ENCODE results near the gene SH3PXD2A. TPM values are rescaled to one million over a fixed set of nuclear protein-coding genes. Genes with fewer than 3 reads are reported as not detected.

Gene SH3PXD2A
- total RNA-seq, 5 donors from 2014 or later (not counting 1 experiment from before 2014, with no cell fraction given): 5.8 to 11.8 (median 9.8) TPM

DNA sequence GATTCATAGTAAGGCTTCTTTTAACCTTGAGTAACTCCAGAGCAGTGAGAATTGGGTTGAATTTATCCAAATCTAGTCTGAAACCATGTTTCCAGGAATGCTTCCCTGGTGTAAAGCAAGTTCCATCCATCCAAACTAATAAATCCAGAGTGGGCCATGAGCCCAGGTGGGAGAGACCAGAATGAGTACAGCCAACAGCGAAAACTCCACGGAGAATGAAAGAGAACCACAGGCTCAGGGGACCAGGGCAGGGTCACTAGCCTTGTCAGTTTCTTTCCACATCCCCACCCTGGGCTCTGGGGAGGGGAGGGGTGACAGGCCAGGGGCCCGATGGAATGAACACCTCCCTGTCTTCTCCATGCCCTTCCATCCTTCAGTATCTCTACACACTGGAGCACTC lies 181.8 kb downstream of the SH3PXD2A start:
- no peaks in the 10 kb centered on the region for H3K36me3 Mint-ChIP-seq
- DNase-seq: no peak
- no peaks in the 10 kb centered on the region for H3K27me3 Mint-ChIP-seq
- H3K36me3 ChIP-seq (ENCODE audit: control insufficient read depth in 2 of 2, extremely low read depth in 1 of 2, insufficient read depth in 1 of 2, low read length in 1 of 2): no peaks in the 10 kb centered on the region
- no CpG with 5 or more reads among the region's 3 CpGs for WGBS (ENCODE audit: insufficient coverage)
- H3K27me3 ChIP-seq (replicated peaks in 1 of 2; ENCODE audit: control insufficient read depth in 2 of 2, extremely low read depth in 1 of 2, insufficient read depth in 2 of 2, low read length in 1 of 2): no peaks in the 10 kb centered on the region
- H3K4me3 Mint-ChIP-seq: no peak overlapping the region
- ChIA-PET POLR2A (no interaction called here), CTCF (no interaction called here)
- no peak overlapping the region for H3K4me3 ChIP-seq (ENCODE audit: control insufficient read depth in 1 of 2, extremely low read depth in 1 of 2, low read length in 1 of 2)
- no peak overlapping the region for H3K27ac Mint-ChIP-seq
- peaks cover 0 to 24% of the 10 kb centered on the region in 2 experiments for H3K4me1 ChIP-seq (ENCODE audit: control insufficient read depth in 1 of 2, extremely low read depth in 1 of 2, insufficient read depth in 2 of 2, low read length in 2 of 2)
- no peak for ATAC-seq (replicated peaks in 1 of 4)
- no peak overlapping the region for H3K27ac ChIP-seq (ENCODE audit: low read length)
- peaks cover 27 to 30% (median 28%) of the 10 kb centered on the region in 3 donors for H3K4me1 Mint-ChIP-seq
- H3K9me3 ChIP-seq: no peaks in the 10 kb centered on the region
- H3K9me3 Mint-ChIP-seq: no peaks in the 10 kb centered on the region

DNA sequence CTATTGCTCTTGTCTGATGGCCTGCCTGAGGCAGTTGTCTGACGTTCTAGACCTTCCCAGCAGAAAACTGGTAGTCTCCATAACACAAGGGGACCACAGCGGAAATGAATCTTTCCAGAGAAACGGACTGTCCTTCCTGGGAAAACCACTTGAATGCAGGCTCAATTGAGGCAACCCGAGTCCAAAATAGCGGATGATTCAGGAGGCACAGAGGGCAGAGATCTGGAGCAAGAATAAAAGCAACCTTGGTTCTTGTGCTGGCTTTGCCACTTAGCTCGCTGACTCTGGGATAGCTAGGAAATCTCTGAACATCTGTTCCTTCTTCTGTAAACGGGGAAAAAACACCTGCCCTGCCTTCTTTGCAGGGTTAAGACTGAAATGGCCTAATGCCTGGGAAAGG lies 183.0 kb downstream of the SH3PXD2A start:
- Mint-ChIP-seq H3K9me3 (no peaks in the 10 kb centered on the region), H3K27ac (no peak overlapping the region), H3K27me3 (no peaks in the 10 kb centered on the region), H3K4me3 (no peak overlapping the region), H3K4me1 (peaks cover 20 to 23% (median 22%) of the 10 kb centered on the region in 3 donors), H3K36me3 (no peaks in the 10 kb centered on the region)
- ChIA-PET POLR2A (no interaction called here), CTCF (no interaction called here)
- peaks cover 0 to 17% of the 10 kb centered on the region in 2 experiments for H3K4me1 ChIP-seq (ENCODE audit: control insufficient read depth in 1 of 2, extremely low read depth in 1 of 2, insufficient read depth in 2 of 2, low read length in 2 of 2)
- no peaks in the 10 kb centered on the region for H3K27me3 ChIP-seq (replicated peaks in 1 of 2; ENCODE audit: control insufficient read depth in 2 of 2, extremely low read depth in 1 of 2, insufficient read depth in 2 of 2, low read length in 1 of 2)
- H3K36me3 ChIP-seq (ENCODE audit: control insufficient read depth in 2 of 2, extremely low read depth in 1 of 2, insufficient read depth in 1 of 2, low read length in 1 of 2): no peaks in the 10 kb centered on the region
- H3K9me3 ChIP-seq: no peaks in the 10 kb centered on the region
- WGBS (ENCODE audit: insufficient coverage): 89% methylated on average over 7 of the region's 7 CpGs
- no peak overlapping the region for H3K4me3 ChIP-seq (ENCODE audit: control insufficient read depth in 1 of 2, extremely low read depth in 1 of 2, low read length in 1 of 2)
- DNase-seq (no peak), ATAC-seq (replicated peaks in 1 of 4) (no peak)
- no peak overlapping the region for H3K27ac ChIP-seq (ENCODE audit: low read length)

DNA sequence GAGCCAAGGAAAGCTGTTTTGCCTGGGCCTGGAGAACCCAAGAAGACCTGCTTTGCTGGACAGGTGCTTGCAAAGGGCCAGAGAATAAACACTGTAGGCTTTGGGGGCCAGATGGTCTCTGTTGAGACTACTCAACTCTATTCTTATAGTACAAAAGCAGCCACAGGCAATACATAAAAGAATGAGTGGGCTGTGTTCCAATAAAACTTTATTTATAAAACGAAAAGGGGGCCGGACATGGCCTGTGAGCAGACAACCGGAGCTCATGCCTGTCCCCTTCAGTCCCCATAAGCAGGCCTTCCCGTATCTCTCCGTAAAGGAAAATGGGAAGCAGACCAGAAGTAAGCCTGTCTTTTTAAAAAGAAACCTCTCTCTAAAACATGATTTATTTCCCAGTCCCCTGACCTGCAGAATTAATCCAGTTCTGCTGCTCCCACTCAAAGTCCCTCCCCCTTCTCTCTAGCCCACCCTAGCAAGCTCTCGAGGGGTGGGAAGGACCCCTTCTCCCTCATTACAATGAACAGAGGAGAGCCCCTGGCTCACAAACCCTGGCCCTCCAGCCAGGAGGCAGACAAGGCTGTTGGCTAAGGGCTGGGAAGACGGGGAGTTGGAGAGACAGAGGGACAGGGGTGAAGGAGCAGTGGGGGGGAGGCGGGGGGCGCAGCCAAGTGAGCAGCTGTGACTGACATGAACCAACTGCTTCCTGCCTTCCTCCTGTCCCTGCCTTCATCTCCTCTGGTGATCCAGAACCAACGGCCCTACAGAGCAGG lies 184.1 kb downstream of the SH3PXD2A start:
- Histone ChIP-seq H3K4me1 (ENCODE audit: control insufficient read depth in 1 of 2, extremely low read depth in 1 of 2, insufficient read depth in 2 of 2, low read length in 2 of 2) (peaks cover 0 to 12% of the 10 kb centered on the region in 2 experiments), H3K27me3 (replicated peaks in 1 of 2; ENCODE audit: control insufficient read depth in 2 of 2, extremely low read depth in 1 of 2, insufficient read depth in 2 of 2, low read length in 1 of 2) (no peaks in the 10 kb centered on the region), H3K4me3 (ENCODE audit: control insufficient read depth in 1 of 2, extremely low read depth in 1 of 2, low read length in 1 of 2) (no peak overlapping the region), H3K9me3 (no peaks in the 10 kb centered on the region), H3K36me3 (ENCODE audit: control insufficient read depth in 2 of 2, extremely low read depth in 1 of 2, insufficient read depth in 1 of 2, low read length in 1 of 2) (no peaks in the 10 kb centered on the region), H3K27ac (ENCODE audit: low read length) (no peak overlapping the region)
- H3K36me3 Mint-ChIP-seq: no peaks in the 10 kb centered on the region
- ATAC-seq (replicated peaks in 1 of 4) (no peak), DNase-seq (no peak)
- peaks cover 19 to 20% (median 20%) of the 10 kb centered on the region in 3 donors for H3K4me1 Mint-ChIP-seq
- H3K9me3 Mint-ChIP-seq: no peaks in the 10 kb centered on the region
- H3K27ac Mint-ChIP-seq: no peak overlapping the region
- CTCF ChIA-PET: interaction anchor here in 1 of 2 donors (0.7 kb wide), 1 partner anchor 468 kb away, joined by 7 read pairs; no protein-coding TSS in a partner anchor
- POLR2A ChIA-PET: no interaction called here
- H3K4me3 Mint-ChIP-seq: no peak overlapping the region
- no peaks in the 10 kb centered on the region for H3K27me3 Mint-ChIP-seq
- 86% methylated on average over 3 of the region's 10 CpGs for WGBS (ENCODE audit: insufficient coverage)

DNA sequence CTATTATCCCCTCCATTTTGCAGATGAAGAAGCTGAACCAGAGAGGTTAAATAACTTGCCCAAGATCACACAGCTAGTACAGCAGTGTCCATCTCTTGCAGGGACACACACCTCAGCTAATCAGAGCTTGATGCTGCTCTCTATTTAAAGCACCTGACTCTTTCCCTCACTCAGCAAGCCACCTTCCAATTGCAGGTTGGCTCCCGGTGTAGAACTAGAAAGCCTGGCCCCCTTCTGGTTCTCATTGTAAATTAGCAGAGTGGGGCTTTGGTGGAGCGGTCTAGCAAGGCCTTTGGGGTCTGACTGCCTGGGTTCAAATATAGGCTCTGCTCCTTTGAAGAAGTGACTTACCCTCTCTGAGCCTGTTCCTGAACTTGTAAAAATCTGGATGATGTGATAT lies 185.4 kb downstream of the SH3PXD2A start:
- H3K27me3 ChIP-seq (replicated peaks in 1 of 2; ENCODE audit: control insufficient read depth in 2 of 2, extremely low read depth in 1 of 2, insufficient read depth in 2 of 2, low read length in 1 of 2): no peaks in the 10 kb centered on the region
- POLR2A ChIA-PET: no interaction called here
- Mint-ChIP-seq H3K9me3 (no peaks in the 10 kb centered on the region), H3K27me3 (no peaks in the 10 kb centered on the region), H3K36me3 (no peaks in the 10 kb centered on the region), H3K4me1 (peaks cover 20 to 22% (median 21%) of the 10 kb centered on the region in 3 donors), H3K27ac (no peak overlapping the region), H3K4me3 (peak overlapping the region in 1 of 3 donors; percentile 85)
- no peaks in the 10 kb centered on the region for H3K36me3 ChIP-seq (ENCODE audit: control insufficient read depth in 2 of 2, extremely low read depth in 1 of 2, insufficient read depth in 1 of 2, low read length in 1 of 2)
- WGBS (ENCODE audit: insufficient coverage): 100% methylated on average over 1 of the region's 2 CpGs
- no peak for ATAC-seq (replicated peaks in 1 of 4)
- no peaks in the 10 kb centered on the region for H3K9me3 ChIP-seq
- no peak overlapping the region for H3K27ac ChIP-seq (ENCODE audit: low read length)
- no peak overlapping the region for H3K4me3 ChIP-seq (ENCODE audit: control insufficient read depth in 1 of 2, extremely low read depth in 1 of 2, low read length in 1 of 2)
- CTCF ChIA-PET: interaction anchor here (0.6 to 1.0 kb wide), 2 partner anchors 17 to 210 kb away, joined by 3 to 5 read pairs; no protein-coding TSS in a partner anchor
- no peak for DNase-seq
- H3K4me1 ChIP-seq (ENCODE audit: control insufficient read depth in 1 of 2, extremely low read depth in 1 of 2, insufficient read depth in 2 of 2, low read length in 2 of 2): peaks cover 0 to 12% of the 10 kb centered on the region in 2 experiments

DNA sequence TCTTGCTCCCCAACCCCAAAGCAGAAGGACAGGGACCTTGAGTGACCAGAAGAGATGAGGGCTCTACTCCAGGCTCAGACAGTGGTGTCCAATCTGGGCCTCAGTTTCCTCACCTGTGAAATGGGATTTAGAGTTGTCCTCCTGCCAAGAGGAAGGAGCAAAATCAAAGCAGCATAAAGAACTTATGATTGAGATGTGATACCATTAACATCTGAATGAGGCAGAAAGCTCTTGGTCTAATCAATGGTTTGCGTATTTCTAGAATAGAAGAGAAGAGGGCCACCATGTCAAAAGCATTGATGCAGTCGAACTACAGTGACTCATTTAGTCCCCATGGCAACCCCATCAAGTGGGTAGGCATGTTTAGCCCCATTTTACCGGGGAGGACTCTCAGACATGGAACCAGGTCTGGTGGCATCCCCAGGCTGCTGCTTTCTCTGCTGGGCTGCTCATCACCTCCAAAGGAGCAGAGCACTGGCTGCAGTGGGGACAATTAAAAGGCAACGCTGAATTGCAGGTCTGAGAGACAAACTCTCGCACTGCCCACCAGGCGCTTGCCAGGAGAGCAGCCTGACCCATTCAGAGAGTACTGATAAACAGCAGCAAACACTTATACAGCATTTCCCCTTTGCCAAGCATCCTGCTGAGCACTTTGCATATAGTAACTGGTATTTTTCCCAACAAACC lies 186.0 kb downstream of the SH3PXD2A start:
- no peak for DNase-seq
- ATAC-seq (replicated peaks in 1 of 4): no peak
- ChIA-PET CTCF (interaction anchor here in 1 of 2 donors (0.6 kb wide), 1 partner anchor 210 kb away, joined by 5 read pairs; no protein-coding TSS in a partner anchor), POLR2A (no interaction called here)
- Histone ChIP-seq H3K4me3 (ENCODE audit: control insufficient read depth in 1 of 2, extremely low read depth in 1 of 2, low read length in 1 of 2) (no peak overlapping the region), H3K27ac (ENCODE audit: low read length) (no peak overlapping the region), H3K4me1 (ENCODE audit: control insufficient read depth in 1 of 2, extremely low read depth in 1 of 2, insufficient read depth in 2 of 2, low read length in 2 of 2) (peaks cover 0 to 12% of the 10 kb centered on the region in 2 experiments), H3K27me3 (replicated peaks in 1 of 2; ENCODE audit: control insufficient read depth in 2 of 2, extremely low read depth in 1 of 2, insufficient read depth in 2 of 2, low read length in 1 of 2) (no peaks in the 10 kb centered on the region), H3K36me3 (ENCODE audit: control insufficient read depth in 2 of 2, extremely low read depth in 1 of 2, insufficient read depth in 1 of 2, low read length in 1 of 2) (no peaks in the 10 kb centered on the region), H3K9me3 (no peaks in the 10 kb centered on the region)
- Mint-ChIP-seq H3K9me3 (no peaks in the 10 kb centered on the region), H3K4me1 (peaks cover 20 to 25% (median 21%) of the 10 kb centered on the region in 3 donors), H3K36me3 (no peaks in the 10 kb centered on the region), H3K27me3 (no peaks in the 10 kb centered on the region), H3K4me3 (peak overlapping the region in 2 of 3 donors; percentile 56 to 85), H3K27ac (no peak overlapping the region)
- 83% methylated on average over 5 of the region's 6 CpGs for WGBS (ENCODE audit: insufficient coverage)

DNA sequence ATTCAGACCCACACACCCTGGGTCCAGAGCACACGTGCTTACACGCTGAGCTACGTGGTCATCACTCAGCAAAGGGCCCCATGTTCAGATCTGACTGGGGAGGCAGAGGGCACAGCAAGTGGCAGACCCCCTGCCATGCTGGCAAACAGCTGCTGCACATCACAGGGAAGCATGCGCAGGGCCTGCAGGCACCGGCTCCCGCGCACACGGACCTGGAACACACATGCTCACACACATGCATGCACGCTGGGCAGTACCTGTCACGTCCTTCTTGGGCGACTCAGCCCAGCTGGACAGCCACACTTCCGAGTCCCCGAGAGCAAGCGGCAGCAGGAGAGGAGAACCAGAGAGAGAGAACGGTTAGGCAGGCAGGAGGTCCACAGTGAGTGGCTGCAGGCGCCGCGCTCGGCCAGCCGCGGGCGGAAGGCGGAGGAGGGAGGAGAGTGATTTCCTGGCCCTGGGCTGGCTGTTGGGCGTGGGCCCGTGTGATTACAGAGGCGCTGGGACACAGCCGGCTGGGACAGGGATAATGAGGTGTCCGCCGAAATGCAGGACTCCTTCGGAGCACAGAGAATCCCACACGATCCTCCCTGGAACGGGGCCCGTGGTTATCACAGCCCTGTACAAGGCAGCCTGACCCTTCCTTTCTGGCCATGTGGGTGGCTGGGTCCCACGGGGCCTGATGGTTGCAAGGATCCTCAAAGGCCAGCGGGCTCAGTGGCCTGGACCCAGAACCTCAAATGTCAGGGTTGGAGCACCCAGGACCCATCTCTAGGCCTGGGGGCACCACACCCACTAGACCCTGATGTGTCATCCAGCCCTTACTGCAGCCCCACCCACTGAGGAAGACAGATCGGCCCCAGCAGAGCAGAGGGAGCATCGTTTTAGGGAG lies 186.8 kb downstream of the SH3PXD2A start:
- CTCF ChIA-PET: no interaction called here
- no peaks in the 10 kb centered on the region for H3K36me3 Mint-ChIP-seq
- Histone ChIP-seq H3K27ac (ENCODE audit: low read length) (no peak overlapping the region), H3K27me3 (replicated peaks in 1 of 2; ENCODE audit: control insufficient read depth in 2 of 2, extremely low read depth in 1 of 2, insufficient read depth in 2 of 2, low read length in 1 of 2) (no peaks in the 10 kb centered on the region), H3K4me3 (ENCODE audit: control insufficient read depth in 1 of 2, extremely low read depth in 1 of 2, low read length in 1 of 2) (peak overlapping the region in 1 of 2 donors; percentile 30), H3K9me3 (no peaks in the 10 kb centered on the region), H3K36me3 (ENCODE audit: control insufficient read depth in 2 of 2, extremely low read depth in 1 of 2, insufficient read depth in 1 of 2, low read length in 1 of 2) (no peaks in the 10 kb centered on the region), H3K4me1 (ENCODE audit: control insufficient read depth in 1 of 2, extremely low read depth in 1 of 2, insufficient read depth in 2 of 2, low read length in 2 of 2) (peaks cover 0 to 12% of the 10 kb centered on the region in 2 experiments)
- ATAC-seq (replicated peaks in 1 of 4) (peak; percentile 40 to 65 (median 52)), DNase-seq (peak in 3 of 35 experiments; percentile 5 to 16 (median 14))
- POLR2A ChIA-PET: interaction anchor here in 1 of 2 donors (0.6 to 1.2 kb wide), 2 partner anchors 10 to 301 kb away, joined by 3 to 4 read pairs; partner anchors contain the start of gene TAF5
- no peaks in the 10 kb centered on the region for H3K27me3 Mint-ChIP-seq
- H3K4me1 Mint-ChIP-seq: peaks cover 20 to 25% (median 21%) of the 10 kb centered on the region in 3 donors
- peak overlapping the region; percentile 52 to 74 for H3K27ac Mint-ChIP-seq
- WGBS (ENCODE audit: insufficient coverage): 41% methylated on average over 35 of the region's 37 CpGs
- H3K9me3 Mint-ChIP-seq: no peaks in the 10 kb centered on the region
- H3K4me3 Mint-ChIP-seq: peak overlapping the region; percentile 57 to 85 (median 77)

All from T-cell (primary cell).